Amniotic epithelial cell (primary cell): ENCODE data around the gene GTPBP8.
"Not testable (repeated sequence)": the region's sequence is repeated elsewhere in the genome, so short reads cannot be mapped to it uniquely, and the experiment has no call there.

Source experiments
- DNase-seq: peaks from one replicate; pipeline ENCODE4 v3.0.0-alpha.2; 2010; ENCODE audit warnings: low read depth

Gene GTPBP8

DNA sequence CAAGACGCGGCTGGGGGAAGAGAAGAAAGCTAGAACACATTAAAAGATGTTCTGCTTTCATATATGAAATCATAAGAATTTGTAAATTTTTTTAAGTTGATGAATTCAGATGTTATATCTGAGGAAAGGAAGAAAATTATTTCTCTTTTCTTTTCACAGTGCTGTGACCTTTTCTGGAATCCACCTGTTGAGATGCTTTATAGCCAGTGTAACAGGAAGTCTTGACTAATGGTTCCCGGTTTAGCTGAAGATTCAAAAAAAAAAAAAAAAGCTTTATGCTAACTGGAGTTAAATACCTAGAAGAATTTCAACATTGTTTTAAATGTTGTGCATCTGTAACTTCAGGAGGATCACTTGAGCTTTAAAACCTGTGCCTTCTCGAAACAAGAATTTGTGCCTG is 9.9 kb downstream of the GTPBP8 start:
- no peak for DNase-seq

DNA sequence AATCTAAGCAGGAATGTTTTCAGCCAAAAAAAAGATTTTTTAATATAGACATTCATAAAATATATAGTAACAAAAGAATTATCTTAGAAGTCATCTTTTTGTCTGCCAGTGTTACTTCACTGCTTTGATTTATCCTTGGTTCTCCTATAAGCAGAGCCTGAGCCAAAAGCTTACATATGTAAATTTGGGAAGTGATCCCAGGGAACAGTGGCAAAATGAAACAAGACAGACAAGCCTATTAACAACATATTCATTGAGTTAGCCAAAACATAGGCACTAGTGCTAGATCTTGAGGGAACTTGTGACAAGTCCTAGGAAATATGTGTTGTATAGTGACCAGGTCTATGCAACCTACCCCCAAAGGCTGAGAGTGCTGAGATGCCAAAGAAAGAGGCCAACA is 11.3 kb downstream of the GTPBP8 start:
- DNase-seq = no peak

DNA sequence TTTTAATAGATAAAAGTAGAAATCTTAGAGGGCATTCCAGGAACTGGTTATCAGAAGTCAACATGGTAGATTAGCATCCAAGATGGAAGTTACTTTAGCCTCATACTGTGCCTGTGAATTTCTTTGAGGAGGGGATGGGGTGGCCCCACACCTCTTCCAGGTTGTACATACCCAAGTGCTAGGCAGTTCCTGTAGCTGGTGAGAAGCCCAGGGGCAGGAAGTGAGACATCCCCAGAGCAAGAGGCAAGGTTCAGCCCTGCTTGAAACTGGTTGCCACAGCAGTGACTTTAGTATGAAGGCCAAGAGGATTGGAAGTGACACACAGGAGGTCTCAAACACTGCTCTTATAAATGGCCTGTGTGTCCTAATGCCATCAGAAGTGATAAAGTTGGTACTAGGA is 11.9 kb downstream of the GTPBP8 start:
- no peak for DNase-seq

DNA sequence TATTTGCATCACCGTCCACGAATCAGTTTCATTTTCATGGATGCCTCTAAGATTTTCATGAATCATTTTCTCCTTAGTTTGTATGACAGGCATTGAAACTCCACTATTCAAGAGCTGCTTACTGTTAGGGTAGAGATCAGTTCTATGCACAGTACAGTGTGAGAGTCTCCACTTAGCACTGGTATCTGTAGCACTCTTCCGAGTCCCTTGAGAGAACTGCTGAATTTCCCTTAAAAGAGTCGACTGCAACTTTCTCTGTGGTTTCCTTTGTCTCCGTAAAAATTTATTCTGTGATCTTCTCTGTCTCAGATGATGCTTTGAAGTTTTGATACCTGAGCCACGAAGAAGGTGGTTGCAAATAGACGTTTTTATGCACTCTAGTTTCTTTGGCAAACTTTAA is 14.8 kb downstream of the GTPBP8 start:
- no peak for DNase-seq

DNA sequence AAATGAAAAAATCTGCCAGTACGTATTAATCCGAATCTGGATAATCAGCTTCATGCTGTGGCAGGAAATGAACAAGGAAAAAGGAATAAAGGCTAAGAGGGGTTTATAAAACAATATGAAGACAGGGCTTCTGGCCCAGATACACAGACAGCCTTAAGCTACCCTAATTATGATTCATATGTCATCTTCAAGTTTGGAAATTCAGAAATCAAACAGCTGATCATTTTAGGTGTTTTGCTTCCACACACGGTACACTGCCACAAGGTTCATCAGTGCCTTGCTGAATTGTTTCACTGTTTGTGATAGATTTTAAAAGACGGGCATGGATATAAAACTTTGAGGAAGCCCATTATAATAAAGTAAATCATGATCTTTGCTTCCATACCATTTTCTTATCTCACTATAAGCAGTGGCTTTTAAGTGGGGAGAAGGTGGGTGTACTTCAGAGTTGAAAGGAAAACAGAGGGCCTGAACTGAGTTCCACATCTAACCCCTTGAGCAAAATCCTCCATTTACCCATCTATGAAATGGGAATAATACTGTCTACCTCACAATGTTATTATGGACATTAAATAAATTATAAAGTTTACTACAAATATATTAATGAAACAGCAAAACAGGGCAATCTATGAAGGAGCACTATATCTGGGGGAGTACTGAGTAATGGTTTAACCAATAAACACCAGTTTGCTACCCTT is 15.7 kb downstream of the GTPBP8 start:
- DNase-seq = no peak

DNA sequence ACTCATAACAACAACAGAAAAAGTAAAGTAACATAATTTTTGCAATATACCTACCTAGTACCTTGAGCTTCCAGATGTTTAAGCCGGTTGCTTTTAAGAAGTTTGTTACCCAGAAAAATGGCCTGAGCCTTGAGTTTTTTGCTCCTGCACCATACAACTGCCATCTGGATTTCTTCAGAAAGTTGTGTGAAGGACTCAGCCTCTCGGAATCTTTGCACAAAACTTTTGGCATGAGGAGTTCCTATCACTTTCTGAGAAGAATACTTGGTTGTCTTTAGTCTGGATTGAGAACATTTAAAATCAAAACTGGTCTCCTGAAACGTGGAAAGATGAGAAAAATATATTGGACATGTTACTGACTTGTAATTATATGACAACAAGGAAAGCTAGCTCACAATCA is 17.3 kb downstream of the GTPBP8 start:
- DNase-seq = peak; percentile 43

DNA sequence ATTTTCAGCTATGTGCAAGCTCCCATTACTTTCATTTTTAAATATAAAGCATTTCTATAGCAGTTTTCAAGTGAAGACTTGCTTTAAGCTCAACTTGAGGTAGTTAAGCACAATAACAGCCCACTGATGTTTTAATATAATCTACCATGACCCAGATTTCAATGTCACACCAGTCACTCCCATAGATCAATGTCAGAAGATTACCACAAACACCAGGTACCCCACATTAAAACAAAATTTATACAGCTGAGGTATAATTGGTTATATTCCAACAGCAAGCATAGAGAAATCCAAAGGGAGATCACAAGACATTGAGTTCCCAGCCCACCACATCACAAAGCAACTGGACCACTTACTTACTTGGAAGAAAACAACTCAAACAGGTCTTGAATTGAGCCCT is 22.8 kb downstream of the GTPBP8 start:
- DNase-seq = no peak

DNA sequence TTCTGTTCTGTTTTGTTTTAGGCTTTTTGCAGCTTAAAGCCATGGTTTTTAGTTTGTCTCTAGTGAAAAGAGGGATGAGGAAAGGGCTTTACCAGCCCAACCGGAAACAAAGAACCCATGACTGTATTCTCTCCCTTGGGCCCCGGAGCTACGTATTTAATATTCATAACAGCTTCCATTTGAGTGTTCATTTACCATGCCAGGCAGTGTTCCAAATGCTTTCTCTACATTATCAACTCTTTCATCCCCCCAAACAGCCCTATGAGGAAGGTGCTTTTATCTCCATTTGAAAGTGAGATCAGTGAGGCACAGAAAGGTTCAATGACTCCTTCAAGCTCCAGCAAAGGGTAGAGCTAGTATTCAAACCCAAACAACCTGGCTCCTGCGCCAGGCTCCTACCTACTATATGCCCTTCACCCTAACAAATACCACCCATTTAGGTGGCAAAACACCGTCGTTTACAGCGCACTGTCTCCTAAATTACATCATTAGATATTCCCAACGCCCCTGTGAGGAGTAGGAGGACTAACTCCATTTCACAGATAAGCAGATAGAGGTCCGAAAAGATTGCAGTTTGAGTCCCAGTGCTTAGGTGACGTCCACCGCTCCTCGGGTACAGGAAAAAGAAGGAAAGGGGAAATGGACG is 27.9 kb downstream of the GTPBP8 start:
- peak; percentile 24 for DNase-seq

DNA sequence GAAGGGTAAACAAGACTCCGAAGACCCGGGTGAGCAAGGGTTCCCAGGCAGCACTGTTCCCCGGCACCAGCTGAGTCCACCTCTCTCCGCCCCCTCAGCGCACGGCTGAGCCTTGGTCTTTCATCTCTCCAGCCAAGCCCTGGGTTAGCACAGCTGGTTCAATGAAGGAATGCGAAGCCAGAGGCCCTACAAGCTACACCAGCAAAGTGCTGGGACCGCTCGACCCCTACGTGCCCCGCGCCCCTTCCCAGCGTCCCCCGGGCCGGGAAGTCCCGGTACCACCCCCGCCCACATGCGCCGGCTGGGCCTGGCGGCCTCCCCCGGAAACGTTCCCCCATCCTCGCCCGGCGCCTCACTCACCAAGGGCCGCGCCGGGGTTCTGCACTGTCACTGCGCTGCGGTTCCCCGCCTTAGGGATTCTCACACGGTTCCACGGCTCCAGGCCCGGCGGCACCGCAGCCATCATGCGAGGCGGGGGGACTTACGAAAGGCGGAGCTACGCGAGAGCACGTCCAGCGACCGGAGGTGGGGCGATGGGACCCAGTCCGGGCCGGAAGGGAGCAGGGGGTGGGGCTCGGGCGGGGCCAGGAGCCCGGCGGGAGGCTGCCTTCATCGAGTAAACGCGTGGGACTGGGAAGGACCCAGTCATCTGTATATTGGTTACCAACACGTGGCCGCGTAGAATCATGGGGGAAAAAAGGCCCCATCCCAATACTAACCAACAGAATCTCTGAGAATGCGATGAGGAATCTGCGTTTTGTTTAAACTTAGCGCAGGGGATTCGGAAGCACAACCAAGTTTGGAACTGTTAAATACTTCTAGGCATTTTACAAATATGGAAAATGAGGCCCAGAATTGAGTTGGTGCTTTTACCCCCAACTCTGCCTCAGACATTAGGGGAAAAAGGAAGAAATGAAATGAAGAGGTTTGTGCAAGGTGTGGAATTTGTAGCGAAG is 28.7 kb downstream of the GTPBP8 start:
- DNase-seq = peak; percentile 91

DNA sequence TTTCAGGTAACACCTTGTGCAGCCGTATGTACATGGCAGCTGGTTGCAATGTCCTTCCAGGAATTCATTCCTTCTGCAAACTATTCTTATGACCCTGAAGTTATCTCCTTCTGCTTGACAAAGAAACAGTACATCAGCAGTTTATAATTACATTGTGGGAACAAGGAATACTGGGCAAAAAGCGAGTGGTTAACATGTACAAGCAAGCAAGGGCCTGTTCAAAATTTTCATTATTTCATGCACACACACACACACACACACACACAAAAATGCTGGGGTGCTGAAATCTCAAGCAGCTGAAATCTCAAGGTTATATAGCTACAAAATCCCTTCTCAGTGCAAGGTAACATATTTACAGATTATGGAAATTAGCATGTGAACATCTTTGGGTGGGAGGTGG is 30.7 kb downstream of the GTPBP8 start:
- no peak for DNase-seq

DNA sequence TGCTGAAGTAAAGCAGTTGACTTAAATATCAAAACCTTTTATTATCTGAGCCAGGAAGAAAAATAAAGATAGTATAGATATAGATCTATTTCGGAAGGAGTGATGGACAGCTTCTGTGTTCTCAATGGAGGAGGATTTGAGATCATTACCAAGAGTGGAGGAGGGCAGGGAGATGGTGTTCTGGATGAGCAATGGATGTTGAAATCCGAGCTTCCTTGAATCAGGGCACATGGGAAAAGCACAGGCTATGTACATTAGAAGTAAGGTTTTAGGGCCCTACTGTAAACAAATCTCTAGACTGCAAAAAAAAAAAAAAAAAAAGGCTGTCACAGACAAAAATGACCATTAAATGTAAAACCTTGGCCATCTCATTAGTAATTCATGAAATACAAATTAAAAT is 43.2 kb downstream of the GTPBP8 start:
- peak; percentile 56 for DNase-seq

DNA sequence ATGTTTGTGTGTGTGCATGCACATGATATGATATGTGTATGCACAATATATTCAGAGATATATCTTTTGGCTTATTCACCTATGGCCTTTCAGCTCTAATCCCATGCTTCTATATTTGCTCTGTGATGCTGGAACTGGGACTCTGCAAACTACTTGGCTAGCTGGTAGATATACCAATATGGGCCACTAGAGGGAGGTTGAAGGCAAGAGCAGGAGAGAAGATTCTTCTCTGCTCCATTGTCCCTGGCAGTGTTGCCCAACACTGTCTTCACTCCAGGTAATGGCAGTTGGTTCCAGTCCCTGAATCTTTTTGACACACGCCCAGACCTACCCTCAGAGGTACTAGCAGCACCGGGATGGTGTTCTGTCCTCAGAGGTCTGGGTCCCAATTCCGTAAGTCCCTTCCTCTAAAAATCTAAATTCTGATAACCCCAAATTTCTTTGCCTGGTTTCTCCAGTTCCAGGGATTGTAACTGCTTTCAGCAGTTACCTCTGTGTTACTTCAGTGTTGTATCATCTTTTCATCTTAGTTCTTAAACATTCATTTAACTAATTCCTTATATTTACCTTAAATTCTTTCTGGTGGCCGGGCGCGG is 44.7 kb downstream of the GTPBP8 start:
- peak; percentile 58 for DNase-seq

DNA sequence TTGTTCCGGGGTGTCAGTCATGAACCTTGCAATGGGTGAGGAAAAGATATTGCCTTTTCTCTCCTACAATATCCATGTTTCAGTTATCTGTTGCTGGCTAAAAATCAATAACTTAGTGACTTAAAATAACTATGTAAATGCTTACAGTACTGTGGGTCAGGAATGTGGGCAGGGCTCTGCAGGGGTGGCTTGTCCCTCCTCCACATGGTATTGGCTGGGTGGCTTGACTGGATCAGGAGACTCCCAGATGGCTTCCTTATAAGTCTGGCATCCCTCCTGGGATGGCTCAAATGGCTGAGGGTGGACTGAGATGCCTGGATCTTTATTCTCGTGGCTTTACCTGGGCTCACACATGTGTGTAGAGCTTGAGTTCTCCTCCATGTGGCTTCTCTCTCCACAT is 47.5 kb downstream of the GTPBP8 start:
- DNase-seq = no peak

DNA sequence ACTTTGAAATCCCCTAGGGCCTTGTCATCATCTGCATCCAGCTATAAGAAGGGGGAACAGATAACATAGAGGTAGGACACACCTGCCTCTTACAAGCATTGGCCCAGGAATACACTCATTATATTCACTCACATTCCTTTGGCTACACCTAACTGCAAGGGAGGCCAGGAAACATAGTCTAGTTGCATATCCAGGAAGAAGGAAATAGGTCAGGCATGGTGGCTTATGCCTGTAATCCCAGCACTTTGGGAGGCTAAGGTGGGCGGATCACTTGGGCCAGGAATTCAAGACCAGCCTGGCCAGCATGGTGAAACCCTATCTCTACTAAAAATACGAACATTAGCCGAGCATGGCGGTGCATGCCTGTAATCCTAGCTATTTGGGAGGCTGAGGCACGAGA is 48.8 kb downstream of the GTPBP8 start:
- DNase-seq = no peak

DNA sequence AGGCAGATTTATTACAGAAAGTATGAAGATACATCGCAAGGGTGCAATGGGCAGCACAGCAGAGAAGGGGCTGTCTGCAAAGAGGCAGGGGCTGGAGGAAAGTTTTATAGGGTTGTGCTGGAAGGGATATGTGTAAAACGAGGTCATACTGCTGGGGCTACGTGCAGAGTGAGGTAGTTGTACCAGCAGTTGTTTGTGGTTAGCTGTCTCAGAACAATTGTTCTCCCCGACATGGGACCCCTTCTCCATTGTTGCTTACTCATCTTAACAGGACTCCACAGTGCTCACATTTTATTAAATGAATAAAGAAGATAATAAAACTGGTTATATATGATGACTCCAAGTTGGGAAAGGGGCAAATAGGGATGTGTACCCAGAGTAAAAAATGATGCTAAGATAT is 49.4 kb downstream of the GTPBP8 start:
- no peak for DNase-seq

DNA sequence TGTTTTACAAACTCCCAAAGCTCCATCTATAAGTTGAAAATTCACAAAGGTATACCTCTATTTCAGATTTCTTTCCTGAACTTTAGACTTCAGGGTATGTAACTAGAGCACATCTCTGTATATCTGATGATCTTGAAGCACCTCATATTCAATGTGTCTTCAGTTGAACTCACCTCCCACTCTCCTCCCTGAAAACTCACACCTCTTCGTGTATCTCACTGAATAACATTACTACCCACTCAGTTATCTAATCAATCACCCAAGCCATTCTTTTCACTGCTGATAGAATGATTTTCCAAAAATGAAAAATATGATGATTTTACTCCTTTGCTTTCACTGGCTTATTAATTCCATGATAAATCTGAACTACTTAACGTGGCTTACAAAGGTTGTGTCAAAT is 52.9 kb downstream of the GTPBP8 start:
- DNase-seq = no peak

DNA sequence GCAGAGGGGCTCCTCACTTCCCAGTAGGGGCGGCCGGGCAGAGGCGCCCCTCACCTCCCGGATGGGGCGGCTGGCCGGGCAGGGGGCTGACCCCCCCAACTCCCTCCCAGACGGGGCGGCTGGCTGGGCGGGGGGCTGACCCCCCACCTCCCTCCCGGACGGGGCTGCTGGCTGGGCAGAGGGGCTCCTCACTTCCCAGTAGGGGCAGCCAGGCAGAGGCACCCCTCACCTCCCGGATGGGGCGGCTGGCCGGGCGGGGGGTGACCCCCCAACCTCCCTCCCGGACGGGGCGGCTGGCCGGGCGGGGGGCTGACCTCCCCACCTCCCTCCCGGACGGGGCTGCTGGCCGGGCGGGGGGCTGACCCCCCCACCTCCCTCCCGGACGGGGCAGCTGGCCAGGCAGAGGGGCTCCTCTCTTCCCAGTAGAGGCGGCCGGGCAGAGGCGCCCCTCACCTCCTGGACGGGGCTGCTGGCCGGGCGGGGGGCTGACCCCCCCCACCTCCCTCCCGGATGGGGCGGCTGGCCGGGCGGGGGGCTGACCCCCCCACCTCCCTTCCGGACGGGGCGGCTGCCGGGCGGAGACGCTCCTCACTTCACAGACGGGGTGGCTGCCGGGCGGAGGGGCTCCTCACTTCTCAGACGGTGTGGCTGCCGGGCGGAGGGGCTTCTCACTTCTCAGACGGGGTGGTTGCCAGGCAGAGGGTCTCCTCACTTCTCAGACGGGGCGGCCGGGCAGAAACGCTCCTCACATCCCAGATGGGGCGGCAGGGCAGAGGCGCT is 55.6 kb downstream of the GTPBP8 start:
- not testable (repeated sequence) for DNase-seq

DNA sequence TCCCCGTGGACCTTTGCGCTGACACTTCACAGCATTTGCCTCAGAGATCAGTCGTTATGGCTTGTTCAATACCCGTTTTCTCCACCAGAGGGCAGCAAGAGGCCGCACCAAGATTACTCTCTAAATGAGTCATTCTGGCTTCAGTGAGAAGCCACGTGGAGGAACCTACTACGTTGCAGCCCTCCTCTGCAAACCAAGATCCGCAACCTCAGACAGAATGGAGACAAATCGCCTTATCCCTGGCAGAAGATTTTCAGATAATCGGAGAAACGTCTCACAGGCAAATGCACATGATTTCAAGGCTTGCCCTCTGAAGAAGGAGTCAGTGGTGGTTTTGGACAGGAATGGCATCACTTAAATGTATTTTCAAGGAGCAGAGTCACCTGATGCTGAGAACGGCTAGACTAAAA is 60.5 kb downstream of the GTPBP8 start:
- DNase-seq = peak; percentile 85
